Measurements from ENCODE around the gene BLOC1S1.

- TF ChIP-seq POLR2A (IDR thresholded peaks at IDR 0.05): no peak
- no peak for TF ChIP-seq CTCF (IDR thresholded peaks at IDR 0.05)
Observed at GRCh38 chr12:55692631-55693322, 23.1 kb upstream of the BLOC1S1 start.

All from uterus (tissue), 2 donors.